Measurements from ENCODE around the gene CHCHD2. TPM values are rescaled to one million over a fixed set of nuclear protein-coding genes. Genes with fewer than 3 reads are reported as not detected.

Gene CHCHD2
- total and polyA plus RNA-seq, 2 of the 13 experiments (the other 11 are each of a cell fraction or from before 2014, with no cell fraction given), result 330 to 572 TPM

GRCh38 chr7:56063882-56064625 lies 42.2 kb downstream of the CHCHD2 start, which contains the start of gene SUMF2 (continued):
- TF ChIP-seq ZFP91 (CRISPR knock-in tag; IDR thresholded peaks at IDR 0.05; ENCODE audit: borderline replicate concordance), result peak; percentile 92
- TF ChIP-seq ZNF761 (CRISPR knock-in tag; conservative IDR thresholded peaks at IDR 0.05), result no peak
- peak; percentile 66; the same call in 1 of the 2 replicates for TF ChIP-seq TOPORS (CRISPR knock-in tag; IDR thresholded peaks at IDR 0.05)
- TF ChIP-seq RELA (CRISPR knock-in tag; IDR thresholded peaks at IDR 0.05), result no peak
- TF ChIP-seq HOMEZ (CRISPR knock-in tag; IDR thresholded peaks at IDR 0.05; ENCODE audit: low read depth), result no peak
- TF ChIP-seq KDM4B (CRISPR knock-in tag; IDR thresholded peaks at IDR 0.05), result 0 out of 2 replicates have a peak, but pooled peaks have one; percentile 34
- no peak; the same call in 1 of the 2 replicates for TF ChIP-seq ZNF460 (CRISPR knock-in tag; IDR thresholded peaks at IDR 0.05; ENCODE audit: borderline replicate concordance)
- TF ChIP-seq TFE3 (CRISPR knock-in tag; IDR thresholded peaks at IDR 0.05), result no peak
- TF ChIP-seq ZNF619 (CRISPR knock-in tag; IDR thresholded peaks at IDR 0.05), result peak; percentile 79; the same call in 1 of the 2 replicates
- TF ChIP-seq PRDM10 (CRISPR knock-in tag; IDR thresholded peaks at IDR 0.05; ENCODE audit: low read depth), result no peak
- peak; percentile 64; the same call in 1 of the 2 replicates for TF ChIP-seq SRY (CRISPR knock-in tag; IDR thresholded peaks at IDR 0.05)
- no peak for TF ChIP-seq EHMT2 (IDR thresholded peaks at IDR 0.05; ENCODE audit: borderline replicate concordance, low read depth, low read length)
- peak; percentile 95 for TF ChIP-seq POLR2G (IDR thresholded peaks at IDR 0.05; ENCODE audit: low read depth, low read length)
- no peak for TF ChIP-seq HMGA1 (CRISPR knock-in tag; conservative IDR thresholded peaks at IDR 0.05)
- TF ChIP-seq ZZZ3 (CRISPR knock-in tag; IDR thresholded peaks at IDR 0.05; ENCODE audit: borderline replicate concordance), result no peak
- no peak for TF ChIP-seq HIC2 (CRISPR knock-in tag; IDR thresholded peaks at IDR 0.05; ENCODE audit: low read depth)
- no peak for TF ChIP-seq ZNF720 (CRISPR knock-in tag; IDR thresholded peaks at IDR 0.05)
- TF ChIP-seq SNAPC5 (CRISPR knock-in tag; IDR thresholded peaks at IDR 0.05; ENCODE audit: borderline replicate concordance), result no peak
- TF ChIP-seq ZMYM2 (CRISPR knock-in tag; IDR thresholded peaks at IDR 0.05), result no peak

All from HepG2 (cell line).